GM12874 (cell line): ENCODE data around the gene TMUB2.

Source experiments
- CTCF ChIP-seq: IDR thresholded peaks from 2 replicates; pipeline ENCODE4 v1.5.1; 2011; ENCODE audit warnings: low read depth, mild to moderate bottlenecking, control low read depth, low read length, moderate library complexity; ENCODE audit not compliant: insufficient read depth

TMUB2 gene

DNA sequence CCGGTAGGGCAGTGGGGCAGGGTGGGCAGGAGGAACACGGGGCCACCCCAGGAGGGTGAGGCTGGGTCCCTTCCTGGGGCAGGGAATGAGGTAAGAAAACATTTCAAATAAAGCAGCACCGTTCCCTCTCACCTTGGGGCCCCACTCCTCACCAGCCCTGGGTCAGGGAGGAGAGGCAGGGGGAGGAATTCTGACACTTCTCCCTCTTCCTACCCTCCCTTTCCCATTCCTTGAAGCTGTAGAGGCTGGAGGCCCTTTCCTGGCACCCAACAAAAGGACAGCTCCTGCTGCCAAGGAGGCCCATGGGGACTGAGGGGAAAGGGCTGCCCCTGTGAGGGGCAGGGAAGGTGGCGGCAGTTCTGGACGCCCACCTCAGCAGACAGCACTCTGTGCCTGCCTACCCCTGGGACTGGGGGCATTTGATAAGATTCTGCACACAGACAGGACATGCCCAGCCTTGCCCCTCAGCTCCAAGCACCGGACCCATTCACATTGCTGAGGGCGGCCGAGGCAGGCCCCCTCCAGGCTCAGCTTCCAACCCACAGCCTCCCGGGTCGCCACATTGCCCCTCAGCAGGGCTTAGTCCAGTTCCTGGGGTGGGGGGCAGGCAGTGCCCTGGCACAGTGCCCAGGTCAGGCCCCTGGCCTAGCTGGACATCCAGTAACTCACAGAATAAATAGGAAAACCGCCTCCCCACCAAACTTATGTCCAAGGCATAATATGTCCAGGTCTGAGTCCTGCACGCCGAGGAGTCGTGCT lies 6.7 kb downstream of the TMUB2 start:
- no peak for TF ChIP-seq CTCF

DNA sequence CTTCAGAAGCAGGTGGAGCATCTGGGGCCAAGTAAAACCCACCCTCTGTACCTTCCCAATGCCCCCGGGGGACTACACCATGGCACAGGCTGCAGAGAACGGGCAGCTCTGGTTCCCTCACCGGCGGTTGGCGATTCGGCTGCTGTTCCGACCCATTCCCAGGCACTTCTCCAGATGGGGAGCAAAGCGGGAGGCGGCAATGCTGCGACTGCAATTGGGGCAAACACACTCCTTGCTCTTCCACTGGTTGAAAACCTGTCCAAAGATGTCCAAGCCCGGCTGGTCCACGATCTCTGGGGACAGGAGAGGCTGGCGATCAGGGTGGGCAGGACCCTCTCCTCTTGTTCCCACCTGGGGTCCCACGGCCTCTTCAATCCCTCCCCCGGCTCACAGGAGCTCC lies 10.3 kb downstream of the TMUB2 start:
- TF ChIP-seq CTCF: no peak

DNA sequence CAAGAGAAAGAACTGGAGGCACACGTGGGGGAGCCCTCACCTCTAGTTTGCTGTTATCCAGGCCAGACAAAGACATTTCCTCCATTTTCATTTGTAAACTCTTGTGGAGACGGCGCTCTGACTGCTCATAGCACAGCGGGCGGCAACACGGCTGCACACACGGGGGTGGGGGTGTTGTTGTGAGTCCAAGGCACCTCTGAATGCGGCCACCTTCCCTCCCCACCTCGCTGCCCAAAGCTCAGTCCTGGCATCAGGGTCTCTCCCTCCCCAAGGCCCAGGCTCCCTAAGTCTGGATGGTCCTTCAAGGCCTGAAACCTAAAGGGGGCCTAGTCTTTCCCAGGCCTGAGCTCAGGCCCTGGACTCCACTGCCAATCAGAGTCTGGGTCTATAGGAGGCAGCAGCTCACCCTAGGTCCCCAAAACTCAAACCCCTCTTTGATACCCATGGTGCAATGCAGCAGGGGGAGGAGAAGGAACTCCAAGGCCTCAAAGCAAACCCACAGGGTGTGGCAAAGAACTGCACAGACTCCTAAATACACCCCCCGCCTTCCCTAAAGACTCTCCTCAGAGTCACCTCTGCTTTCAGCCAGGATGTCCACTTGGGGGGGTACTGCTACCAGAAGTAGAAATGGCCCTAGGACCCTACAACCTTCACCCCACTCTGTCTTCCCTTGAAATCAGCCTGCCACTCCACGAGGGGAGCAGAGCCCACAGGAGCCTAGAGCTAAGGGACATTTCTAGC lies 11.4 kb downstream of the TMUB2 start:
- TF ChIP-seq CTCF: 0 out of 2 replicates have a peak, but pooled peaks have one; percentile 4

DNA sequence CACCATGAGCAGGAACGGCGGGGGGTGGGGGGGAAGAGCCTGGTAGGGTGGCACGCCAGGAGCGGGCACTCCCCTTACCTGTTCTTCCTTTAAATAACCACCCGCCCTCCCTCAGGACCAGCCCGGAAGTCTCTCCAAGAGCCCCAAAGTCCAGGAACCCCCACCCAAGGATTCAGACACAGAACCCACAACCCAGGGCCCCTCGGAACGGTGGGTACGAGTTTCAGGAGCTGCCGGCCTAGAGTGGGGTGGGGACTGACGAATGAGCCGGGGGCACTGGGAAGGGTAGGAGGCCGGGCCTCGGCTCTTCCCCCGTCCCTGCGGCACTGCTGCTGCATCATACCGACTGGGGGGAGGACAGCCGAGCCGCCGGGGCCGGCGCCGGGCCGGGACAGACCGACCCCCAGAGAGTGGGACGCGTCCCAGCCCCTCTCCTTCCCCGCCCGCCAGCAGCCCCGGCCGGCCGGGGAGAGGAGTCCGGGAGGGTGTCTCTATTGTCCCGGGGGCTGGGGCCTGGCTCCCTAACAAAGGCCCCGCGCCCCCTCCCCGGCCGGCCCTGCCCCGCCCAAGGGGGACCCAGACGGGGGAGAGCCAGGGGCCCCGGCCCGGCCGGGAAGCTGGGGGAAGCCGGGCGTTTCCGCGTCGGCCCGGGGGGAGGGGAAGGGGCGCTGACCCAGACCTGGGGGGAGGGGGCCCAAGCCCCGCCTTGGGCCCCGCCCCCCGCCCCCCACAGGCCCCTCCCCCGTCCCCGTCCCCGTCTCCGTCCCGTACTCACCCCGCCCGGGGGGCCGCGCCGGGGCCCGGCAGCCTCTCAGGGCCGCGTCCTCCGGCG lies 12.2 kb downstream of the TMUB2 start:
- TF ChIP-seq CTCF: no peak

DNA sequence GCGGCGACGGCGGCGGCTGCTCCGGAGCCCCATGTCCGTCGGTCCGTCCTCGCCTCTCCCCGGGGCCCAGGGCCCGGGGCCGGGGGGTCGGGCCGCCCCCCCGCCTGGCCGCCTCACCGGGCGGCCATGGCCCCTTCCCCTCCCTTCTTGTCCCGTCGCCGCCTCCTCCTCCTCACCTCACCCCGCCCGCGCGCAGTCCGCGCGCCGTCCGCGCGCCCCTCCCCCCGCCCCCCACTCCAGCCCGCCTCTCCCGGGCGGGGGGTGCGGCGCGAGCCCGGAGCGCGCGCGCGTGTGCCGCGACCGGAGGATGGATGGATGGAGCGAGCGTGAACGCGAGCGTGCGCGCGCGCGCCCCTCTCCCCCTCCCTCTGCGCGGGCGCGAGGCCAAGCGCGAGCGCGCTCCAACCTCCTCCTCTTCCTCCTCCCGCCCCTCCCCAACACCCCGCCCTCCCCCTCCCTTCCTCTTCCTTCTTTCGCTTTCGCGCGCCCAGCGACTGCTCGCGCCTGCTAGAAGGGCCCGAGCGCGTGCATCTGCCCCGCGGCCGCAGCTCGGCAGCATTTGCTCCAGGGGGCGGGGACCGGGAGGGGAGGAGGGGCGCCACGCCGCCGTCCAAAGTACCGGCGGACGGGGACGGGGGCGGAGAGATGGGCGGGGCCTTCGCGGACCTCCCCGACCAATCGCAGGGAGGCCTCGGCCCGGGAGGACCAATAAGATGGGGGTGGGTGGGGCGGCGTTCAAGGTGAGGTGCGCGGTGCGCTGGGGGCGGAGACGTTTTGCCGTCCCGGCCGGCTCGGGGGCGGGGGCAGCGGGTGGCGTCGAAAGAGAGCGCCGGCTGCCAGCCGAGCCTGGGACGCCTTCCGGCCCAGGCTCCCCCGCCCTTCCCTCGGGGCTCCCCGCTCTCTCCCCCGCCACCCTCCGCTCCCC lies 13.0 kb downstream of the TMUB2 start, which contains the start of gene ATXN7L3:
TSS of gene ATXN7L3 (minus strand) at position 332 of the 925 bp plus-strand sequence. CDS start 1,814 bp downstream, outside the sequence.
- no peak for TF ChIP-seq CTCF

DNA sequence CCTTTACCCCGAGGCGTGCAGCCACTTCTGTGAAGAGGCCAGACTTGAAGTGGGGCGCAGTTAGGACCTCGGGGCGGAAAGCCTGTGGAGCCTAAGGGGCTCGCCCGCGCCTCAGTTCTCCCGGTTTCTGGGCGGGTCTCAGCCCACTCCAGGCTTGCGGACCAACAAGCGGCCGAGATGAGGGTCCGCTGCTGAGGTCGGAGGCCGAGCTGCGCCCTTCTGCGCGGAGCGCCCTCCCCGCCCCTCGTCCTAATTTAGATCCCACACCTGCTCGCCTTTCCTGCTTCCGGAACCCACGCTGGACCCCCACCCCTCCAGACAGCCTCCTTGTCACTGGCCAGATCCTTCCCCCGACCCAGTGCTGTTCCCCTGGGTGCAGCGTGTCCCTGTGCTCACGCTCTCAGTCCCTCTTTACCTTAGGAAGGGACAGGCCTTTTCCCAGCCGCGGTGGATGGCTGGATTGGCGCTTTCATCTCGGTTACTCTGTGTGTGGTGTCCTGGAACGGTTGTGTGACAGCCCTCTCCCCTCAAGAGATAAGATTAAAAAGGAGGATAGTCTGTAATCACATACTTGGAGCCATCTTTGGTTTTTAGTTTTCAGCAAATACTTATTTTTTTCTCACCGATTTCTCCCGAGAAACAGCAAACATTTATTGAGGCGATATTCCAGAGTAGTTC lies 13.8 kb downstream of the TMUB2 start:
- no peak for TF ChIP-seq CTCF
